HG02610 (cell line): Measurements from ENCODE around the gene SLC35F5.
A peak's percentile ranks its signal among the peaks of the same experiment; 100 is the strongest.
"Not testable (repeated sequence)": the region's sequence is repeated elsewhere in the genome, so short reads cannot be mapped to it uniquely, and the experiment has no call there.

Experiments
- ATAC-seq: cut with Tn5 transposase; IDR thresholded peaks from one replicate; pipeline ENCODE4 v1.9.1; 2021; ENCODE audit warnings: mild to moderate bottlenecking, moderate library complexity; ENCODE audit not compliant: unreplicated experiment

Gene SLC35F5

DNA sequence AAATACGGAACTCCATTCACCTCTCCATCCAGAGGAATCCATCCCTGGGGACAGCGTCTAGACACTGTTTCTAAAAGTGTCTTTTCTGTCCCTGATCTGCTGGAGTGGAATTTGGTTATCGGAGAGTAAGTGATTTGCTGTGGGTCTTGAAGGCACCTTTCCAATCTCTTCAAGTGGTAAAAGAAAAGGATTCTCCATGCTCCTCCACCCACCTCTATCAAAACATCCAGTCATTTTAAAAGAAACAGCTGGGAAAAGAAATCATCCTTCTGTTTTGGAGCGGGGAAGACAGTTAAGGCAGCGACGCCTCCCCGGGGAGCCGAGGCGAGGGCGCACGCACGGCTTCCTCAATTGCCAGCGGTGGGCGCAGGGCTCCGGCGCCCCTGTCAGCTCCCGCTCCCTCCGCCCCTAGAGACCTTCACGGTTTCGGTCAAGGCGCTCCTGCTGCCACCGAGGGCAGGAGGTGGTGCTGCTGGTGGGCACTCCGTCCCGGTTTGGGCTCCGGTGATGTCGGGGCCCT lies 547 bp downstream of the SLC35F5 start:
- peak; percentile 41 for ATAC-seq

DNA sequence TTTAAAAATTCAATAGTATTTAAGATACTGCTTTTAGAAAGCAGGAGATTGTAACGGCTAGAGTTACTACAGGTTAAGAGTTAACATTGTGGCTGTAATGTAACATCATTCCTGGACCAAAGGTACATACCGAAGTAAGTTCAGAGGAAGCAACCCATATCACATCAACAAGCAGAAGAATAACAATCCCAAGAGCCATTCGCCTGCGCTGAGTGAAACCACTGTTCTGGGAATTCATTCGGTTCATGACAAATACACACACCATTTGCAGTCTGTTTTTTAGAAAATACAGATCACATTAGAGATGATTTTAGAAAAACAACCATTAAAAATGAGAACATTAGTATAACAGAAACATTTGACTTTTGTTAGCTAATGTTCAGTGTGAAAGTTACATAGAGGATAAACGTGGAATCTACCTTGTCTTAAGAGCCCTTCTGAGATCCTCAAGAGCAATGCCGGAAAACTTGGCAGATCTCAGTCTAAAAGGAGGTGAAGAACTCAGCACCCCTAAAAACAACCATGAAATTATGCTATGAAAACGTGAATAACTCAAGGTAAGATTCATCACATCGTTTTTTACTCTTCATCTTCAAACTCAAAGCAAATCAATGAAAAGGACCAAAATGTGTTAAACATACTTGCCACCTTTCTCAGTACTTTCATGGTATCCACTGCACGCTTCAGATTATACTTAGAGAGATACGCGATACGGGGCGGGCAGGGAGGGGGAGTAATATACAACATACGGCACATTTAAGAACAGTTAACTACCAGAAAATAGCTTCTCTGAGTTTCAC lies 1.2 kb downstream of the SLC35F5 start:
- no peak for ATAC-seq

DNA sequence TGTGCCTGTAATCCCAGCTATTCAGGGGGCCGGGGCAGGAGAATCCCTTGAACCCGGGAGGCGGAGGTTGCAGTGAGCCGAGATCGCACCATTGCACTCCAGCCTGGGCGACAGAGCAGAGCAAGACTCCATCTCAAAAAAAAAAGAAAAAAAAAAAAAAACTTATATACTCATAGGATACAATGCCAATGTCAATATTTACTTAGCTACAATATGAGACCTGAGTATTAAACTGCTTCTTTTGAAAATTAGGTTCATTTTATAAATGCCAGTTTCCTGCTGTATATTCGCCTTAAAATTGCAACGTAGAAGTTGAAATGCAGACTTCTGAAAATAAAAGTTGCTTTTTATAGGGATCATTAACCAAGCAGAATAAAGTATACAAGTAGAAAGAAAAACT lies 2.3 kb downstream of the SLC35F5 start:
- ATAC-seq: no peak

DNA sequence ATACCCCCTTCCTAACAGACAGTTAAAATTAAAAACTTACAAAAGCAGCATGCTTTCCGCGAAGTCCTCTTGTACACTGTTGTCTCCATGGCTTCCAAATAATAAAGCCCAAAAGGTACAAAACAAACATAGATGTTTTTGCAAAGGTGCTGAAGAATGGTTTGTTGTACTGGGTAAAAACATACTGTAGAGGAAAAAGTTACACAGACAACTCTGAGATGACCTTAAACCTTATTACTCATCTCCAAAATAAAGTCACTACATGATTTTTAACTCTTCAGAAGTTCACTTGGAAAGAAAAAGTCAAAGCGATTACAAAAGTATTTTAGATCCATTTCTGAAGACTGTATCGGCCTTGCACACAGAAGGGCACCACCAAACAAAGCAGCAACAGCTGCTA lies 6.1 kb downstream of the SLC35F5 start:
- ATAC-seq: no peak

DNA sequence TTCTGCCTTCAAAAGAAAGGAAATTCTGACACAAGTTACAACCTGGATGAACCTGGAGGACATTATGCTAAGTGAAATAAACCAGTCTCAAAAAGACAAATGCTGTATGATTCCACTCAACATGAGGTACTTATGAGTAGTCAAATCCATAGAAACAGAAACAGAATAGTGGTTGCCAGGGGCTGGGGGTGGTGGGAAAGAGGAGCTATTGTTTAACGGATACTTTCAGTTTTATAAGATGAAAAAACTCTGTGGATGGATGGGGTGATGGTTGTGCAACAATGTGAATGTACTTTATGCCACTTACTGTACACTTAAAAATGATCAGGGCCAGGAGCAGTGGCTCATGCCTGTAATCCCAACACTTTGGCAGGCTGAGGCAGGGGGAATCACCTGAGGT lies 15.4 kb downstream of the SLC35F5 start:
- ATAC-seq: no peak

DNA sequence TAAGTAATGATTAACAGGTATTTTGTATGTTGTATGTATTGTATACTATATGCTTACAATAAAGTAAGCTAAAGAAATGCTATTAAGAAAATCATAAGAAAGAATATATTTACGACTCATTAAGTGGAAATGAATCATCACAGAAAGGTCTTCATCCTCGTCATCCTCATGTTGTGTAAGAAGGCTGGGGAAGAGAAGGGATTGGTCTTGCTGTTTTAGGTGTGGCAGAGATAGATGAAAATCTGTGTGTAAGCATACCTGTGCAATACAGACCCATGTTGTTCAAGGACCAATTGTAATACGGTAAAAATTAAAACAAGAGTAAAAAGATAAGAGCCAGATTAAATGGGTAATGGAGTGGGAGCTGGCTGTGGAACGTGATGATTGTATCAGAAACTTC lies 16.6 kb downstream of the SLC35F5 start:
- no peak for ATAC-seq

DNA sequence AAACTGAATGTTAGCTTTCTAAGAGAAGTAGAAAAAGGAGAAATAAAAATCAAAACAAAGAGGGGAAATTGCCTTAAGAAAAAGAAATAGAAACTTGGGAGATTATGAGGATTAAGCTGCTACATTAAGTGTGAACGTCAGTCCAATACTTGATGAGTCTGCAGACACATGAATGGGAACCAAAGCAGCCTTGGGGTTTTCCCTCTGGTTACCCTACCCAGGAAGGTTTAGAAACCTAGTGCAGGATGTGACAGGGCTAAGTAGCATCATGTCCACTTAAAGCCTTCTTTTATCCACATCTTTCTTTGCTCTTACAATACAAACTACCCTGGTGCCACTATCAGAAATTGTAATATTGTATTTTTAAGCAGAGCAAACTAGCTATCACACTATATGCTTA lies 22.3 kb downstream of the SLC35F5 start:
- ATAC-seq: peak; percentile 99

DNA sequence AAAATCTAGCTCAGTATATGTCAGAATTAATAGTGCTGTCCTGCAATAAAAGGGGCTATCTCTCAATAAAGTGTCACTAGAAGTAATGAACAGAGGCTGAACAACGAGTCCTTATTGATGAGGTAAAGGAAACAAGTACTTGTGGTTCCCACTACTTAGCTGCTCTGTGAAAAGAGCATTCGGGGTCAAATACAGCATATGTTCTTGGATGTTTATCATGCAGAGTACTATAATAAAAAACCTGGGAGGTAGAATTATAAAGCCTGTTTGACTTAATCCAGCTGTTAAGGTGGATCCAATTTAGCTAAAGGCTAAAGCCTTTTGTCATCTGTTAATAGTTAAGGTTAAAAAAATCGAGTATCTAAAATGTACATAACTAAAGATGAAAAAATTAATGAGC lies 32.4 kb downstream of the SLC35F5 start:
- no peak for ATAC-seq

DNA sequence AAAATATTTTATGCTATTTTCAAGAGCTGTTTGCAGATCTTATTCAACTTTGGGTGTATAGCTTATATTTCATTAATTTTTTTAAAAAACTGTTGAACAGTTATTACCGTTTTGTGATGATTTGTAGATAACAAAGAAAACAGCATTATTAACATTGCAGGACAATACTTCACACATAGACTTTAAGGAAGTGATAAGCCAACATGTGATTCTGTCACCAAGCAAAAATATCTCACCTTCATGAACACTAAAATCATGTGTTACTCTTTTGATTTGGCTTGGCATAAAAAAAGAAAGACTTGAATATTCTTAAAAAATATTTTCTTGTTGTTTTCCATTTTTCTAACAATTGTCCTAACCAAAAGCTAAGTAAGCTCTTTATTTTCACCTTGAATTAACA lies 33.0 kb downstream of the SLC35F5 start:
- ATAC-seq: no peak

DNA sequence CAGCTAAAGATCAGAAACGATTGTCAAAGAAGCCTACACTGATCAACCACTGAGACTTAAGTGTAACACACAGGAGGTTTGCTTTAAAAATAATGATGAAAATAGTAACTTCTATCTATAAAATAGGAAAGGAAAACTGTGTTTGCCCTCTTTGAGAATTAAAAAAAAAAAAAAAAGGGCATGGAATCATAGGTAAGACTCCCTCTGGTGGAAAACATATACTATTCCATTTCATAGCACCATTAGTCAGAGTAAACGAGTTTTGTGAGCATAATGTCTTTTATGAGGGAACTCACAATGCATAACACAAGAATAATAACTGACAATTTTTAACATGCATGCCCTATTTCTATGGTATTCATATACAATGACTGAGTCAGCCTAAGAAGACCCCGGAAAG lies 36.3 kb downstream of the SLC35F5 start:
- ATAC-seq: no peak

DNA sequence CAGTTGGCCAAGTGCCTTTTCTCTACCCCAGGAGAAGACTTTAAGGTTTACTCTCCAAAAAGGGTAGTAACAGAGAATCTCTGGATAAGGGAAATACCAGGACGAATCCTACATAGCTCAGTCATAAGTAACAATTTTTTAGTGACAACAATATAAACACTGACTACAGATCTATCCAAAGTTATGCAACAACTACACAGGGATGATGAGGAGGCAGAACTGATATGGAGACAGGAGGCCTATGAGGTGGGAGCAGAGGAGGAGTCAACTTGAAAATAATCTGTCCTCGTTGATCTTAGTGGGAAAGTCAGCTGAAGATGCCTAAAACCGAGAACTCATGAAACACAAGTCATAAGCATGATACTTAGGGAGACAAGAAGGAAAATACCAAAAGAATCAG lies 40.2 kb downstream of the SLC35F5 start:
- no peak for ATAC-seq

DNA sequence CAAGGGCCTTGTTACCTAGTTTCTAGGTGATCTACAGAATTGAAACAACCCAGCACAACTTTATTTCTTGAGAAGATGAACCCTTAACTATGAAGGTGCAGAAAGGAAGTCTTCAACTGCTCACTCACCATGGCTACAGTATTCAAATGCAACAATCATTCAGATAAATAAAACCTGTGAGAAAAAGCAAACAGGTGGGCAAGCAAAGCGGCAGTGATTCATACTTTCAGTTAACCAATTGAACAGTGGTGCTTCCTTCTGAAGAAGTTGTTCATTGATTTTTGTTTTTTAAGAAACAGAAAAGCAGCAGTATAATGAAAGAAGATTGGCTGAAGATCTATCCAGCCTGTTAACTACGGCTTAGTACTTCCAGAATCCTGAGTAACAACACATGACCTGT lies 43.5 kb downstream of the SLC35F5 start:
- ATAC-seq: no peak

DNA sequence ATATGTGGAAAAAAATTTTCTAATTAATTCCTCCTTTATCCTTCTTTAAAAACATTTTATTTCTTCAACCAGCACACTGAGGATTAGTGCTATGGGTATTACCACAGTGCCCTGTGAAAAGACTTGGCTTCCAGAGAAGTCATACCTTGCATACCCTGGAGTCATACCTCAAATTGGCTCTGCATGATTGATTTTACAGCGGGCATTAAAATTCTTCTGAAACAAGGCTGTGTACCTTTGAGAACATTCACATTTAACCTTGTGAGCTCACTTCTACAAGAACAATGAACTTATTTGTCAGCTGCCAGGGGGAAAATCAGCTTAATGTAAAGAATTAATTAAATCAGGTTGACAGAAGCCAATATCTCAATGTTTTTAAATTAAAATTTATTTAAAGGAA lies 44.6 kb downstream of the SLC35F5 start:
- ATAC-seq: no peak

DNA sequence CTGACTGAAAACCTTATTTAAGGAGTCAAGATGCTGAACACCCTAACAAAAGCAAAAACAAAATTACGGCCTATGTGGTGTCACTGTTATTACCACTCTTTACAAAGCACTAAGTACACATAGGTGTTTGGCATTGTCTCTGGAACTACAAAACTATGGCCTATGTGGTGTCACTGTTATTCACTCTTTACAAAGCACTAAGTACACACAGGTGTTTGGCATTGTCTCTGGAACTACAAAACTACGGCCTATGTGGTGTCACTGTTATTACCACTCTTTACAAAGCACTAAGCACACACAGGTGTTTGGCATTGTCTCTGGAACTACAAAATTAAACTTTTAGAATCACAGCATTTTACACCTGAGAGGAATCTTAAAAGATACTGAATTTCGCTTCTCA lies 47.4 kb downstream of the SLC35F5 start:
- no peak for ATAC-seq

DNA sequence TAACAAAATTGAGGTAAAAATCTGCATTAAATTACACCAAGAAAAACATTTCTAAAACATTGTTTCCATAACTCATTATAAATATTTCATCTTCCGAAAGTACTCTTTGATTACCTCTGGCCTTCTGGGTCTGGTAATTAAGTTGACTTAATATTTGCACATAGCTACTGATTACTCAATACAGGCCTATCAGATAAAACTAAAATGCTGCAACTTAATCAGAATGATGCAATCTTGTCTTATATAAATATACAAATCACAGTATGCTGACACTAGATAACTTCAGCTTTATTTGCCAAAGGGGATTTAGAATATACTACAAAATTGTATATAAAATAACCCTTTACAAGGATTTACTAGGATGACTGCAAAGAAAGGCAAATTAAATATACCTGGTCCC lies 49.3 kb downstream of the SLC35F5 start:
- ATAC-seq: no peak

DNA sequence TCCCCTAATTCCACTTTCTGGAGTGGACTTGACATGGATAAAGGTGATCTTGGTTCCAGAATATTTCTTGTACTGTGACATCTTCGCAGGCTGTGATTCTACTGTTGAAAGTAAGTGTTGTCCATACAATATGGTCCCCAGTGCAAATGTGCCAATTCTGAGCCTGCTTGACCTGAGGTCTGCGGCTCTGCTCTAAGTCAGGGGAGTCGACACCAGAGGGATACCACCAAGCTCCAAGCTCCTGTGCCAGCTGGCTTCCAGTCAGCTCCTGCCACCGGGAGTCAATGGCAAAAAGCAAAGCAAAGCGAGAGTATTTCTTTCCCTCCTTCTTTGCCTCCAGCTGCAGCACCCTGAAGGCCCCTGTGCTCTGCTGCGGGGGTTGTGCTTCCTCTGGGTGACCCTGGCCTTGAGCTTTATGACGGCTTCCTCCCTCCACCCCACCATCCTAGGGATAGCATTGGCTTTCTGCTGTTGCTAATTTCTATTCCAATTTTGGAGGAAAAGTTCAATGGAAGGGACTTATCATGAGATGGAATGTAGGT lies 50.4 kb downstream of the SLC35F5 start:
- no peak for ATAC-seq

DNA sequence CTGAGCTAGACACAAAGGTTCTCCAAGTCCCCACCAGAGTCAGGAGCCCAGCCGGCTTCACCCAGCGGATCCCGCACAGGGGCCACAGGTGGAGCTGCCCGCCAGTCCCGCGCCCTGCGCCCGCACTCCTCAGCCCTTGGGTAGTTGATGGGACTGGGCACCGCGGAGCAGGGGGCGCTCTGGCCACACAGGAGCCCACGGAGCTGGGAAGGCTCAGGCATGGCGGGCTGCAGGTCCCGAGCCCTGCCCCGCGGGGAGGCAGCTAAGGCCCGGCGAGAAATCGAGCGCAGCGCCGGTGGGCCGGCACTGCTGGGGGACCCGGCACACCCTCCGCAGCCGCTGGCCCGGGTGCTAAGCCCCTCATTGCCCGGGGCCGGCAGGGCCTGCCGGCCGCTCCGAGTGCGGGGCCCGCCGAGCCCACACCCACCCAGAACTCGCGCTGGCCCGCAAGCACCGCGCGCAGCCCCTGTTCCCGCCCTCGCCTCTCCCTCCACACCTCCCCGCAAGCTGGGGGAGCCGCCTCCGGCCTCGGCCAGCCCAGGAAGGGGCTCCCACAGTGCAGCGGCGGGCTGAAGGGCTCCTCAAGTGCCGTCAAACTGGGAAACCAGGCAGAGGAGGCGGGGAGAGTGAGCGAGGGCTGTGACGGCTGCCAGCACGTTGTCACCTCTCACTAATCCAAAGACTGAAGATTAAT lies 52.0 kb downstream of the SLC35F5 start:
- not testable (repeated sequence) for ATAC-seq

DNA sequence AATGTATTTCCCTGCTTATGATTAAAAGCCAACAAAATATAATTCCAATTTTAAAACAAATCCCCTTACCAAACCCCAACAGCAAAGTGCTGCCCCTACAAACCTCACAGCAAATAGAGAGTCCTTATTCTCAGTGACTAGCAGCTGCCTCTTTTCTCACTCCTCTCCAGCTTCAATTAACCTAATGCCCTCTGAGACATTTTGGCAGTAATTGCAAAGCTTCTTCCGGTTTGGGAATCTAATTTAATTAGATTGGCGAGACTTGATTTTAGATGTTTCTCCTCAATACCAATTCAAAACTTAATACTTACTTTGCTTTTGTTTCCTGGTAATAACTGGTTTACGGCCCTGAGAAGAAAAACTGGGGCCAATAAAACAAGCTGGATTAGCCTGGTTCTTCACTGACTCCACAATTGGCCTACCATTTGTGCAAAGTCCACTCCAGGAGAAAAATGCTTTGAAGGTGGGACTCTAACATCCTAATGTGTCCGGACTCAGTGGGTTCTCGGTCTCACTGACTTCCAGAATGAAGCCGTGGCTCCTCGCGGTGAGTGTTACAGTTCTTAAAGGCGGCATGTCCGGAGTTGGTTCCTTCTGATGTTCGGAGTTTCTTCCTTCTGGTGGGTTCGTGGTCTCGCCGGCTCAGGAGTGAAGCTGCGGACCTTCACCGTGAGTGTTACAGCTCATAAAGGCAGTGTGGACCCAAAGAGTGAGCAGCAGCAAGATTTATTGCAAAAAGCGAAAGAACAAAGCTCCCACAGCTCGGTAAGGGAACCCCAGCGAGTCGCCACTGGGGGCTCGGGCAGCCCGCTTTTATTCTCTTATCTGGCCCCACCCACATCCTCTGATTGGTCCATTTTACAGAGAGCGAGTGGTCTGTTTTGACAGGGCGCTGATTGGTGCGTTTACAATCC lies 52.8 kb downstream of the SLC35F5 start:
- no peak for ATAC-seq

DNA sequence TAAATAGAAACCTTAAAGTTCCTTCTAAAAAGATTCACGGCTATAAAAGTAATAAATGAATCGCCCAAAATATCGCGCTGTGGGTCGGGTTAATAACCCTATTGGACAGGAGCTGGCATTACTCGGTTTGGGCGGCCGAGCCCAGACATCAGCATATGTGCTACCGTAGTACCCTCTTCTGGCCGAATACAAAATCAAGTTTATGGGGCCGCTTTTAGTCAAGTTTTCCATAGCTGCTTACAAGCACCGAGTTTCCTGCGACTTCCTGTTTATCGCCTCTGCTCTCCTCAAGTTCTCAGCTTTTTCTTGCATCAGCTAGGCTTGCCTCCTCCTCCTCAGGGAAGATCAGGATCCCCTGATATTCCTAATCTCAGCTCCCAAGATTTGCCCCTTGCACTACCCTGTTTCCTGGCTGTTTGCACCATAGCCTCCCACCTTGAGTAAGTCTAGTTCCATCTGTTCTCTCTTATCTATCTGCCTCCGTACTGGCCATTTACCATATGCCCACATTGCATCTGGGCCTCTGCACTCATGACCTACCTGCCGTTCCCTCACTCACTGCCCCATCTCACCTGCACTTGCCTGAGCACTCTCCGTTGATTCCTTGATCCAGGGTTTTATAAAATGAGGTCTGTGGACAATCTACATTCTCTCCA lies 56.1 kb downstream of the SLC35F5 start:
- peak; percentile 80 for ATAC-seq

DNA sequence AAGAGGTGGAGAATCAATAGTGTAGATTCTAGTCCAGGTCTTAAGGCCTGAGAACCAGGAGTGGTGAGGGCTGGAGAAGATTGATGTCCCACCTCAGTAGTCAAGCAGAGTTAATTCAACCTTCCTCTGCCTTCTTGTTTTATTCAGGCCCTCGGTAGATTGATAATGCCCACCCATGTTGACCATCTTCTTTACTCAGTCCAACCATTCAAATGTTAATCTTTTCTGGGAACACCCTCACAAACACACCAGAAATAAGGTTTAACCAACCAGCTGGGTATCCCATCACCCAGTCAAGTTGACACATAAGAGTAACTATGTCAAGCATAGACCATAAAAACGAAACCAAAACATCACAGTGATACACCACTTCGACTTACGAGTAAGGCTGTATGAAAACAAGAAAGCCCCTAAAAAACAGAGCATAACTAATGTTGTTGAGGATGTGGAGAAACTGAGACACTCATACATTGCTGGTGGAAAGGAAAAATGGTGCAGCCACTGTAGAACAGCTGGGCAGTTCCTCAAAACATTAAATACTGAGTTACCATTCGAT lies 57.5 kb downstream of the SLC35F5 start:
- peak; percentile 84 for ATAC-seq
